H9 (cell line): ENCODE data around the gene CTIF. TPM values are rescaled to one million over a fixed set of nuclear protein-coding genes. Genes with fewer than 3 reads are reported as not detected.

ENCODE experiments used
- DNase-seq: peaks from one replicate; pipeline ENCODE4 v3.0.0-alpha.2; 2017
- H2AFZ ChIP-seq: one replicate; pipeline ENCODE4 v1.6.1; 2013; ENCODE audit warnings: mild to moderate bottlenecking, low read length, control low read depth, moderate library complexity
- H2AK5ac ChIP-seq: 2 replicates; pipeline ENCODE4 v1.6.1; 2013; ENCODE audit warnings: low read length, control low read depth, mixed read lengths; ENCODE audit not compliant: insufficient read length
- H2BK120ac ChIP-seq: one replicate; pipeline ENCODE4 v1.6.1; 2013; ENCODE audit warnings: low read depth, mild to moderate bottlenecking, low read length, control low read depth, inconsistent platforms; ENCODE audit not compliant: poor library complexity, severe bottlenecking
- H2BK12ac ChIP-seq: 2 replicates; pipeline ENCODE4 v1.6.1; 2013; ENCODE audit warnings: low read length, control low read depth, mixed read lengths, low read depth; ENCODE audit not compliant: insufficient read length
- H2BK15ac ChIP-seq: 2 replicates; pipeline ENCODE4 v1.6.1; 2013; ENCODE audit warnings: low read depth, low read length, control low read depth
- H2BK20ac ChIP-seq: one replicate; pipeline ENCODE4 v1.6.1; 2013; ENCODE audit warnings: low read depth, mild to moderate bottlenecking, low read length, control low read depth, inconsistent platforms; ENCODE audit not compliant: poor library complexity, severe bottlenecking
- H2BK5ac ChIP-seq: 2 replicates; pipeline ENCODE4 v1.6.1; 2013; ENCODE audit warnings: low read length, control low read depth, mixed read lengths; ENCODE audit not compliant: insufficient read length
- H3K14ac ChIP-seq: 2 replicates; pipeline ENCODE4 v1.6.1; 2013; ENCODE audit warnings: low read length, control low read depth; ENCODE audit not compliant: insufficient read depth
- H3K18ac ChIP-seq: 2 replicates; pipeline ENCODE4 v1.6.1; 2013; ENCODE audit warnings: low read depth, mild to moderate bottlenecking, mixed read lengths, low read length, control low read depth; ENCODE audit not compliant: insufficient read length
- H3K23ac ChIP-seq: 2 replicates; pipeline ENCODE4 v1.6.1; 2013; ENCODE audit warnings: low read length, control low read depth, mixed read lengths, low read depth; ENCODE audit not compliant: insufficient read length
- H3K23me2 ChIP-seq: 2 replicates; pipeline ENCODE4 v1.6.1; 2013; ENCODE audit warnings: low read depth, mild to moderate bottlenecking, mixed read lengths, low read length, control low read depth; ENCODE audit not compliant: insufficient read length, poor library complexity, severe bottlenecking
- H3K27ac ChIP-seq: 2 replicates; pipeline ENCODE4 v1.5.1; 2013; ENCODE audit warnings: low read length, control low read depth, mixed read lengths, low read depth; ENCODE audit not compliant: insufficient read length
- H3K27me3 ChIP-seq: 2 replicates; pipeline ENCODE4 v1.6.1; 2013; ENCODE audit warnings: low read length, control low read depth, inconsistent platforms; ENCODE audit not compliant: insufficient read depth
- H3K4ac ChIP-seq: 2 replicates; pipeline ENCODE4 v1.6.1; 2013; ENCODE audit warnings: low read depth, mild to moderate bottlenecking, control low read depth, inconsistent platforms, low read length, moderate library complexity
- H3K4me1 ChIP-seq: 2 replicates; pipeline ENCODE4 v1.6.1; 2013; ENCODE audit warnings: low read length, control low read depth, inconsistent platforms; ENCODE audit not compliant: insufficient read depth
- H3K4me2 ChIP-seq: 2 replicates; pipeline ENCODE4 v1.6.1; 2013; ENCODE audit warnings: low read length, control low read depth, mixed read lengths; ENCODE audit not compliant: insufficient read length, insufficient read depth
- H3K56ac ChIP-seq: 2 replicates; pipeline ENCODE4 v1.6.1; 2013; ENCODE audit warnings: low read depth, mild to moderate bottlenecking, mixed read lengths, low read length, control low read depth; ENCODE audit not compliant: insufficient read length
- H3K79me1 ChIP-seq: 2 replicates; pipeline ENCODE4 v1.6.1; 2013; ENCODE audit warnings: low read depth, mild to moderate bottlenecking, moderate library complexity, low read length, control low read depth, inconsistent platforms; ENCODE audit not compliant: insufficient read depth, poor library complexity, severe bottlenecking
- H3K79me2 ChIP-seq: 2 replicates; pipeline ENCODE4 v1.6.1; 2013; ENCODE audit warnings: low read length, control low read depth, inconsistent platforms; ENCODE audit not compliant: insufficient read depth
- H3K9ac ChIP-seq: 2 replicates; pipeline ENCODE4 v1.6.1; 2013; ENCODE audit warnings: low read length, control low read depth, mixed read lengths; ENCODE audit not compliant: insufficient read length; ENCODE audit errors: extremely low read depth
- H3K9me3 ChIP-seq: one replicate; pipeline ENCODE4 v1.6.1; 2013; ENCODE audit warnings: low read depth, low read length, inconsistent platforms; ENCODE audit not compliant: control insufficient read depth
- H3T11ph ChIP-seq: one replicate; pipeline ENCODE4 v1.6.1; 2013; ENCODE audit warnings: mild to moderate bottlenecking, low read length, control low read depth, inconsistent platforms
- H4K20me1 ChIP-seq: one replicate; pipeline ENCODE4 v1.6.1; 2013; ENCODE audit not compliant: control insufficient read depth, insufficient read length, insufficient read depth
- H4K5ac ChIP-seq: 2 replicates; pipeline ENCODE4 v1.6.1; 2013; ENCODE audit warnings: low read depth, mild to moderate bottlenecking, mixed read lengths, low read length, control low read depth; ENCODE audit not compliant: insufficient read length
- H4K8ac ChIP-seq: replicated peaks from 2 replicates; pipeline ENCODE4 v1.6.1; 2013; ENCODE audit warnings: low read length, control low read depth, mixed read lengths, low read depth; ENCODE audit not compliant: insufficient read length
- H4K91ac ChIP-seq: 2 replicates; pipeline ENCODE4 v1.6.1; 2013; ENCODE audit warnings: low read depth, mild to moderate bottlenecking, moderate library complexity, mixed read lengths, low read length, control low read depth; ENCODE audit not compliant: insufficient read length
- H3K27ac Mint-ChIP-seq, 3 experiments: 2 replicates in 2 of 3; 3 replicates in 1 of 3; pipeline ENCODE4 v1.8.0; 2020 to 2021; ENCODE audit warnings: mixed read lengths in 3 of 3, mild to moderate bottlenecking in 1 of 3, moderate library complexity in 1 of 3
- H3K27me3 Mint-ChIP-seq: 2 replicates; pipeline ENCODE4 v1.8.0; 2021; ENCODE audit warnings: low read depth, mild to moderate bottlenecking, moderate library complexity, mixed read lengths
- H3K36me3 Mint-ChIP-seq, 3 experiments: 2 replicates in 2 of 3; 3 replicates in 1 of 3; pipeline ENCODE4 v1.8.0; 2020 to 2021; ENCODE audit warnings: low read depth in 3 of 3, mixed read lengths in 3 of 3; ENCODE audit not compliant: insufficient read depth in 1 of 3
- H3K4me1 Mint-ChIP-seq, 2 experiments: 2 replicates each; pipeline ENCODE4 v1.8.0; 2020; ENCODE audit warnings: mixed read lengths in 2 of 2
- H3K4me3 Mint-ChIP-seq, 2 experiments: 2 replicates in 1 of 2; 3 replicates in 1 of 2; pipeline ENCODE4 v1.8.0; 2020 to 2021; ENCODE audit warnings: mild to moderate bottlenecking in 2 of 2, mixed read lengths in 2 of 2, moderate library complexity in 1 of 2
- H3K9me3 Mint-ChIP-seq, 2 experiments: 2 replicates in 1 of 2; 3 replicates in 1 of 2; pipeline ENCODE4 v1.8.0; 2020; ENCODE audit warnings: mild to moderate bottlenecking in 2 of 2, mixed read lengths in 2 of 2, moderate library complexity in 1 of 2
- CTCF ChIP-seq: fragments of 200-600 bp; sonication (generic); conservative IDR thresholded peaks from 3 replicates; pipeline ENCODE4 v1.8.0; 2021; ENCODE audit warnings: antibody characterized with exemption, mild to moderate bottlenecking
- WGBS: extraction: QIAGEN DNeasy Blood & Tissue Kit; methylation state at CpG from one replicate; pipeline ENCODE4 v1.1.7; 2013; ENCODE audit warnings: missing lambda C conversion rate, low lambda C conversion rate, mixed read lengths; ENCODE audit not compliant: insufficient read length; ENCODE audit errors: extremely low coverage; 5-methylcytosine and 5-hydroxymethylcytosine counted together
- total RNA-seq: library from RNA; stranded (reverse); gene quantifications from 2 replicates; pipeline ENCODE4 v1.2.1, GENCODE V29; 2021

CTIF gene
- total RNA-seq, 1 experiment from 2014 or later = 15.8 TPM

DNA sequence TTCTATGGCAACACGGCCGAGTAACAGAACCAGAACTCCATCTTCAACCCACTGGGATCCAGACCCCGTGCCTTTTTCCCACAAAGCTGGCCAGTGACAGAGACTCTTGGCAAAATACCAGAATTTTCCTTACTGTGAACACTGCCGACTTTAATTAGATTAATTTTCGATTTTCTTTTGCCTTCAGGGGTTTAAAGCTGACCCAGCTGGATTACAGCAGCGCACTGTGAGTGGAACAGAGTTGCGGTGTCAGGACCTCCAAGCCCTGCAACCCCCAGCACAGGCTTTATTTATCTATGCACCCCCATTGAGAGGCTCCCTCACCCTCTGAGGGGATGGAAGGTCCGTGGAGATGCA lies 36.4 kb downstream of the CTIF start:
- no peak for TF ChIP-seq CTCF
- peaks cover 0 to 5% of the 10 kb centered on the region in 2 experiments; a peak in 4 of 5 replicates for H3K9me3 Mint-ChIP-seq
- H3K79me1 ChIP-seq = no peaks in the 10 kb centered on the region
- H3K79me2 ChIP-seq = no peaks in the 10 kb centered on the region
- no peak overlapping the region for H4K8ac ChIP-seq
- H3K14ac ChIP-seq = no peak overlapping the region
- H2AK5ac ChIP-seq = no peak overlapping the region
- no peaks in the 10 kb centered on the region; the same call in 1 of the 2 replicates for H3K4me1 ChIP-seq
- WGBS = no CpG with 5 or more reads among the region's 8 CpGs
- peaks cover 25 to 26% of the 10 kb centered on the region in 2 experiments for H3K4me1 Mint-ChIP-seq
- no peak overlapping the region for H2BK20ac ChIP-seq
- no peak overlapping the region for H3K4me2 ChIP-seq
- H2BK12ac ChIP-seq = no peak overlapping the region
- H3K23me2 ChIP-seq = no peaks in the 10 kb centered on the region
- no peak overlapping the region for H4K5ac ChIP-seq
- no peak overlapping the region for H2AFZ ChIP-seq
- H2BK120ac ChIP-seq = no peak overlapping the region
- no peak overlapping the region for H2BK5ac ChIP-seq
- H4K20me1 ChIP-seq = no peaks in the 10 kb centered on the region
- H3T11ph ChIP-seq = no peak overlapping the region
- H3K27me3 ChIP-seq = no peaks in the 10 kb centered on the region
- no peak overlapping the region for H3K56ac ChIP-seq
- no peaks in the 10 kb centered on the region for H3K9me3 ChIP-seq
- no peak overlapping the region for H2BK15ac ChIP-seq
- no peak for DNase-seq
- no peaks in the 10 kb centered on the region; the same call in none of the 2 replicates for H3K27me3 Mint-ChIP-seq
- H3K27ac Mint-ChIP-seq = no peak overlapping the region; a peak in 2 of 7 replicates
- no peak overlapping the region for H3K4ac ChIP-seq
- no peak overlapping the region for H3K18ac ChIP-seq
- no peak overlapping the region for H3K9ac ChIP-seq
- no peak overlapping the region for H3K23ac ChIP-seq
- no peak overlapping the region for H3K4me3 Mint-ChIP-seq
- no peak overlapping the region for H4K91ac ChIP-seq
- H3K27ac ChIP-seq = no peak overlapping the region
- H3K36me3 Mint-ChIP-seq = peaks cover 10 to 12% (median 10%) of the 10 kb centered on the region in 3 experiments
